Osteoblast (primary cell): ENCODE data around the gene ACTG1. TPM values are rescaled to one million over a fixed set of nuclear protein-coding genes. Genes with fewer than 3 reads are reported as not detected.

Experiments used
- DNase-seq: peaks from one replicate; pipeline ENCODE4 v3.0.0; 2011; ENCODE audit warnings: low spot score, mixed read lengths; ENCODE audit not compliant: insufficient read length; ENCODE audit errors: missing footprints
- H2AFZ ChIP-seq: 2 replicates; pipeline ENCODE4 v1.6.0; 2011; ENCODE audit warnings: mild to moderate bottlenecking, low read length
- H3K27ac ChIP-seq: 2 replicates; pipeline ENCODE4 v1.5.1; 2011; ENCODE audit warnings: mild to moderate bottlenecking, low read depth, low read length, moderate library complexity
- H3K27me3 ChIP-seq: 2 replicates; pipeline ENCODE4 v1.6.0; 2012; ENCODE audit warnings: mild to moderate bottlenecking, control low read depth, inconsistent platforms, low read length, moderate library complexity; ENCODE audit not compliant: insufficient read depth
- H3K36me3 ChIP-seq: 2 replicates; pipeline ENCODE4 v1.5.1; 2011; ENCODE audit warnings: mild to moderate bottlenecking, low read length, control low read depth, moderate library complexity; ENCODE audit not compliant: insufficient read depth
- H3K4me1 ChIP-seq: 2 replicates; pipeline ENCODE4 v1.5.1; 2011; ENCODE audit warnings: mild to moderate bottlenecking, low read length, control low read depth, moderate library complexity; ENCODE audit not compliant: insufficient read depth
- H3K4me2 ChIP-seq: 2 replicates; pipeline ENCODE4 v1.6.0; 2011; ENCODE audit warnings: mild to moderate bottlenecking, low read length; ENCODE audit not compliant: insufficient read depth
- H3K4me3 ChIP-seq: fragments of 200-600 bp; sonication (generic); 3 replicates; pipeline ENCODE4 v1.5.1; 2012; ENCODE audit warnings: mild to moderate bottlenecking, low read length, inconsistent platforms; ENCODE audit not compliant: insufficient read depth
- H3K79me2 ChIP-seq: 2 replicates; pipeline ENCODE4 v1.6.0; 2012; ENCODE audit warnings: mild to moderate bottlenecking, low read length, control low read depth, inconsistent platforms; ENCODE audit not compliant: insufficient read depth
- H3K9me3 ChIP-seq: 2 replicates; pipeline ENCODE4 v1.5.1; 2011; ENCODE audit warnings: low read depth, low read length, control low read depth
- H4K20me1 ChIP-seq: 2 replicates; pipeline ENCODE4 v1.6.0; 2012; ENCODE audit warnings: mild to moderate bottlenecking, low read length, control low read depth; ENCODE audit not compliant: insufficient read depth
- total RNA-seq: library from RNA; depleted of rRNA; stranded (reverse); fragments of >200 nt; gene quantifications from 2 replicates; pipeline ENCODE4 v1.2.3, GENCODE V29; 2012
- TF ChIP-seq, protein P1 (sequence below): IDR thresholded peaks from 2 replicates; pipeline ENCODE4 v1.5.1; 2011; ENCODE audit warnings: mild to moderate bottlenecking, low read depth, low read length, moderate library complexity; ENCODE audit errors: extremely low read depth

Gene ACTG1
- total RNA-seq, 1 donor = 13,273 TPM

DNA sequence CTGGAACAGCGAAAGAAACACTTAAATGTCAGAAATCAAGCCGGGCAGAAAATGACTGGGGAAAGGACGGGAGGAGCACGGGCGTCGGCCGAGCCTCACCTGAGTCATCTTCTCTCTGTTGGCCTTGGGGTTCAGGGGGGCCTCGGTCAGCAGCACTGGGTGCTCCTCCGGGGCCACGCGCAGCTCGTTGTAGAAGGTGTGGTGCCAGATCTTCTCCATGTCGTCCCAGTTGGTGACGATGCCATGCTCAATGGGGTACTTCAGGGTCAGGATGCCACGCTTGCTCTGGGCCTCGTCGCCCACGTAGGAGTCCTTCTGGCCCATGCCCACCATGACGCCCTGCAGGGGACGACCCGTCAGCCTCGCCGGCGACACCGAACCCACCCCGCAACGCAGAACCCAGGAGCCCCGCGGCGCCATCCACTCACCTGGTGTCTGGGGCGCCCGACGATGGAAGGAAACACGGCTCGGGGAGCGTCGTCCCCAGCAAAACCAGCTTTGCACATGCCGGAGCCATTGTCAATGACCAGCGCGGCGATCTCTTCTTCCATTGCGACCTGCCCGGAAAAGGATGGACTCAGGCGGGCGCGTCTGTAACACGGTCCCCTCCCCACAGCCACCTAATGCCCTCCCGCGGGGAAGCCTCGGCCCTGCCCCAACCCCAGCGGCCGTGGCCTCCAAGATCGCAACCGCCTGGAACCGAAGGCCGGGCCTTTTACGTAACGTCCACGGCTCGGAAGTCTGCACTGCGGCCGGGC lies 616 bp downstream of the ACTG1 start:
- DNase-seq = peak; percentile 91
- no peaks in the 10 kb centered on the region for H3K9me3 ChIP-seq
- no peaks in the 10 kb centered on the region for H3K27me3 ChIP-seq
- peak overlapping the region; percentile 96 for H3K4me3 ChIP-seq
- peaks cover 52% of the 10 kb centered on the region for H4K20me1 ChIP-seq
- H3K4me2 ChIP-seq = peak overlapping the region; percentile 99
- H3K27ac ChIP-seq = peak overlapping the region; percentile 58
- TF ChIP-seq, protein P1, sequence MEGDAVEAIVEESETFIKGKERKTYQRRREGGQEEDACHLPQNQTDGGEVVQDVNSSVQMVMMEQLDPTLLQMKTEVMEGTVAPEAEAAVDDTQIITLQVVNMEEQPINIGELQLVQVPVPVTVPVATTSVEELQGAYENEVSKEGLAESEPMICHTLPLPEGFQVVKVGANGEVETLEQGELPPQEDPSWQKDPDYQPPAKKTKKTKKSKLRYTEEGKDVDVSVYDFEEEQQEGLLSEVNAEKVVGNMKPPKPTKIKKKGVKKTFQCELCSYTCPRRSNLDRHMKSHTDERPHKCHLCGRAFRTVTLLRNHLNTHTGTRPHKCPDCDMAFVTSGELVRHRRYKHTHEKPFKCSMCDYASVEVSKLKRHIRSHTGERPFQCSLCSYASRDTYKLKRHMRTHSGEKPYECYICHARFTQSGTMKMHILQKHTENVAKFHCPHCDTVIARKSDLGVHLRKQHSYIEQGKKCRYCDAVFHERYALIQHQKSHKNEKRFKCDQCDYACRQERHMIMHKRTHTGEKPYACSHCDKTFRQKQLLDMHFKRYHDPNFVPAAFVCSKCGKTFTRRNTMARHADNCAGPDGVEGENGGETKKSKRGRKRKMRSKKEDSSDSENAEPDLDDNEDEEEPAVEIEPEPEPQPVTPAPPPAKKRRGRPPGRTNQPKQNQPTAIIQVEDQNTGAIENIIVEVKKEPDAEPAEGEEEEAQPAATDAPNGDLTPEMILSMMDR = no peak
- H3K79me2 ChIP-seq = peaks cover 66% of the 10 kb centered on the region
- peaks cover 39% of the 10 kb centered on the region for H3K36me3 ChIP-seq
- no peak overlapping the region for H2AFZ ChIP-seq
- H3K4me1 ChIP-seq = peaks cover 24% of the 10 kb centered on the region

DNA sequence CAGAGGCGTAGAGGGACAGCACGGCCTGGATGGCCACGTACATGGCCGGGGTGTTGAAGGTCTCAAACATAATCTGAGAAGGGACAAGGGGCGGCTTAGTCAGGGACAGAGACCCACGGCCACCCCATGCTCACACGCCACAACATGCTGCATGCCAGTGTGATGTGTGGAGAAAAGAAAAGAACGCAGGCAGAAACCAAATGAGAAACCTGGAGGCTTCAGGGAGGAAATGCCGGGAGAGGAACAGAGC lies 1.1 kb downstream of the ACTG1 start:
- peaks cover 19% of the 10 kb centered on the region for H3K4me1 ChIP-seq
- no peaks in the 10 kb centered on the region for H3K27me3 ChIP-seq
- TF ChIP-seq, protein P1 = no peak
- peak overlapping the region; percentile 58 for H3K27ac ChIP-seq
- H4K20me1 ChIP-seq = peaks cover 49% of the 10 kb centered on the region
- peaks cover 61% of the 10 kb centered on the region for H3K79me2 ChIP-seq
- H3K9me3 ChIP-seq = no peaks in the 10 kb centered on the region
- peak overlapping the region; percentile 96 for H3K4me3 ChIP-seq
- peaks cover 39% of the 10 kb centered on the region for H3K36me3 ChIP-seq
- no peak overlapping the region for H2AFZ ChIP-seq
- H3K4me2 ChIP-seq = peak overlapping the region; percentile 99
- DNase-seq = no peak

DNA sequence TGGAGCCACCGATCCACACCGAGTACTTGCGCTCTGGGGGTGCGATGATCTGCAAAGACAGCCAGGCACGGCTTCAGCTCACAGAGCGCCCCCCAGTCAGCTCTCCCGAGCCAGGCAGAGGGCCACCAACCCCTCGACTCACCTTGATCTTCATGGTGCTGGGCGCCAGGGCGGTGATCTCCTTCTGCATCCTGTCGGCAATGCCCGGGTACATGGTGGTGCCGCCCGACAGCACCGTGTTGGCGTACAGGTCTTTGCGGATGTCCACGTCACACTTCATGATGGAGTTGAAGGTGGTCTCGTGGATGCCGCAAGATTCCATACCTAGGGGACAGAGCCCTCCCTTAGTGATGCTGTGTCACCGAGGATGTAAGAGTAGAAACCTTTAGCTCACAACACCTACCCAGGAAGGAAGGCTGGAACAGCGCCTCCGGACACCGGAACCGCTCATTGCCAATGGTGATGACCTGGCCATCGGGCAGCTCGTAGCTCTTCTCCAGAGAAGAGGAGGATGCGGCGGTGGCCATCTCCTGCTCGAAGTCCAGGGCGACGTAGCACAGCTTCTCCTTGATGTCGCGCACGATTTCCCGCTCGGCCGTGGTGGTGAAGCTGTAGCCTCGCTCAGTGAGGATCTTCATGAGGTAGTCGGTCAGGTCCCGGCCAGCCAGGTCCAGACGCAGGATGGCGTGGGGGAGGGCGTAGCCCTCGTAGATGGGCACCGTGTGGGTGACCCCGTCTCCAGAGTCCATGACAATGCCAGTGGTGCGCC lies 1.6 kb downstream of the ACTG1 start:
- Histone ChIP-seq H3K4me1 (peaks cover 15% of the 10 kb centered on the region), H2AFZ (no peak overlapping the region), H3K79me2 (peaks cover 56% of the 10 kb centered on the region), H3K27me3 (no peaks in the 10 kb centered on the region), H3K4me2 (peak overlapping the region; percentile 99), H3K9me3 (no peaks in the 10 kb centered on the region), H3K4me3 (peak overlapping the region; percentile 96), H3K27ac (peak overlapping the region; percentile 58), H4K20me1 (peaks cover 47% of the 10 kb centered on the region), H3K36me3 (peaks cover 39% of the 10 kb centered on the region)
- DNase-seq = no peak
- TF ChIP-seq, protein P1 = no peak
